GM12878 (cell line): ENCODE data around the gene RBM7. TPM values are rescaled to one million over a fixed set of nuclear protein-coding genes. Genes with fewer than 3 reads are reported as not detected.

Source experiments
- ATAC-seq: fragments of 200-7000 bp; cut with Tn5 transposase; 3 replicates; pipeline ENCODE4 v1.9.1; 2020; ENCODE audit warnings: mild to moderate bottlenecking, moderate library complexity
- BruUV-seq: library from RNA; stranded (reverse); fragments of 400-500 nt; replicated peaks from 2 replicates; lab custom pipeline; 2021; lab: Mats Ljungman, UMichigan
- CTCF ChIA-PET: fragments of 300-600 bp; sonication (Branson Sonifier 250); formaldehyde crosslinking; extraction: SDS; loops from one replicate; lab custom pipeline; 2021; ENCODE audit warnings: inconsistent platforms; lab: Yijun Ruan, JAX
- POLR2A ChIA-PET: fragments of 350-600 bp; formaldehyde crosslinking; extraction: SDS; loops from one replicate; lab custom pipeline; 2021; ENCODE audit warnings: inconsistent platforms; lab: Charles Lee
- RAD21 ChIA-PET: fragments of 300-600 bp; sonication (Branson Sonifier 250); formaldehyde crosslinking; loops from one replicate; lab custom pipeline; 2023; ENCODE audit warnings: antibody characterized with exemption; ENCODE audit not compliant: unreplicated experiment; lab: Charles Lee
- SMC1A ChIA-PET: fragments of 300-600 bp; sonication (Branson Sonifier 250); formaldehyde crosslinking; loops from one replicate; lab custom pipeline; 2023; ENCODE audit not compliant: unreplicated experiment, uncharacterized antibody; lab: Charles Lee
- DNase-seq: peaks from one replicate; pipeline ENCODE4 v3.0.0-alpha.2; 2011; ENCODE audit warnings: low read depth, low spot score
- FAIRE-seq: peaks from 3 replicates; lab custom pipeline; 2011; peaks lifted over from hg19 to GRCh38; lab: Jason Lieb, UNC
- H2AFZ ChIP-seq: 2 replicates; pipeline ENCODE4 v1.6.0; 2011; ENCODE audit warnings: low read depth, low read length, control low read depth; ENCODE audit not compliant: control insufficient read depth
- H3K27ac ChIP-seq: 2 replicates; pipeline ENCODE4 v1.5.1; 2011; ENCODE audit warnings: control low read depth; ENCODE audit not compliant: control insufficient read depth, insufficient read depth
- H3K27me3 ChIP-seq, 2 experiments: replicated peaks in 1 of 2; 2 replicates each; pipeline versions ENCODE4 v1.6.0 to v1.6.1; 2011; ENCODE audit warnings: low read length in 1 of 2; ENCODE audit not compliant: control insufficient read depth in 2 of 2, insufficient read depth in 2 of 2
- H3K36me3 ChIP-seq, 2 experiments: 2 replicates each; pipeline ENCODE4 v1.5.1; 2011; ENCODE audit warnings: low read length in 1 of 2; ENCODE audit not compliant: control insufficient read depth in 2 of 2, insufficient read depth in 2 of 2
- H3K4me1 ChIP-seq: 2 replicates; pipeline ENCODE4 v1.6.1; 2011; ENCODE audit warnings: mild to moderate bottlenecking, low read length, moderate library complexity, mixed read lengths; ENCODE audit not compliant: control insufficient read depth, insufficient read depth
- H3K4me2 ChIP-seq: 2 replicates; pipeline ENCODE4 v1.6.0; 2011; ENCODE audit warnings: control low read depth; ENCODE audit not compliant: control insufficient read depth, insufficient read depth
- H3K4me3 ChIP-seq: fragments of 200-600 bp; sonication (generic); 2 replicates; pipeline ENCODE4 v1.5.1; 2016
- H3K79me2 ChIP-seq: 2 replicates; pipeline ENCODE4 v1.6.0; 2011; ENCODE audit warnings: low read length; ENCODE audit not compliant: control insufficient read depth, insufficient read depth
- H3K9ac ChIP-seq: 2 replicates; pipeline ENCODE4 v1.8.0; 2011; ENCODE audit warnings: low read length, control low read depth, mixed read lengths; ENCODE audit not compliant: control insufficient read depth, insufficient read depth
- H3K9me3 ChIP-seq: replicated peaks from 3 replicates; pipeline ENCODE4 v1.5.1; 2011; ENCODE audit warnings: mild to moderate bottlenecking, low read length; ENCODE audit not compliant: control insufficient read depth, insufficient read depth
- H4K20me1 ChIP-seq: 2 replicates; pipeline ENCODE4 v1.6.0; 2011; ENCODE audit not compliant: control insufficient read depth, insufficient read depth
- BCL11A ChIP-seq: IDR thresholded peaks from 2 replicates; pipeline ENCODE4 v1.6.1; 2011; ENCODE audit warnings: low read depth, low read length
- CBFB ChIP-seq: IDR thresholded peaks from 2 replicates; pipeline ENCODE4 v1.6.1; 2016; ENCODE audit warnings: antibody characterized with exemption, low read depth
- CREM ChIP-seq: IDR thresholded peaks from 2 replicates; pipeline ENCODE4 v1.6.1; 2014; ENCODE audit warnings: antibody characterized with exemption, low read depth
- ZZZ3 ChIP-seq: IDR thresholded peaks from 2 replicates; pipeline ENCODE4 v1.6.1; 2011; ENCODE audit warnings: low read depth; ENCODE audit not compliant: control insufficient read depth, insufficient read length
- WGBS: methylation state at CpG from one replicate; pipeline ENCODE4 v1.1.6; 2016; ENCODE audit warnings: low lambda C conversion rate; ENCODE audit not compliant: insufficient replicate concordance, insufficient coverage; ENCODE audit errors: missing lambda C conversion rate; 5-methylcytosine and 5-hydroxymethylcytosine counted together
- in situ Hi-C: fragments of 300-500 bp; cut with MboI; formaldehyde crosslinking; loops from 9 replicates; pipeline ENCODE4 v1.14.3; 2018; ENCODE audit warnings: mixed read lengths
- intact Hi-C: fragments of 100-400 bp; cut with micrococcal nuclease; formaldehyde crosslinking; loops from one replicate; pipeline ENCODE4 v1.14.2; 2022; ENCODE audit not compliant: unreplicated experiment
- polyA plus RNA-seq, 11 experiments: library from polyadenylated mRNA; depleted of rRNA in 4 of 11; unstranded in 6 of 11; stranded (reverse) in 5 of 11; fragments of >200 nt; fragmentation: Nextera tagmentation in 4 of 11; fragmentation: Illumina TruSeq in 1 of 11; extraction: Ambion mirVana in 4 of 11; extraction: Trizol in 1 of 11; gene quantifications; 1 replicate in 1 of 11; 2 replicates in 10 of 11; pipeline versions ENCODE4 v1.2.1 to v1.2.3, GENCODE V29; 2011 to 2016; ENCODE audit warnings: inconsistent platforms in 2 of 11, missing spikeins in 2 of 11, low read depth in 1 of 11
- total RNA-seq, 4 experiments: library from RNA; depleted of rRNA in 3 of 4; stranded (reverse); fragments of >200 nt in 3 of 4; fragmentation: Illumina TruSeq in 1 of 4; extraction: Trizol in 1 of 4; gene quantifications; 2 replicates each; pipeline versions ENCODE4 v1.2.1 to v1.2.3, GENCODE V29; 2013 to 2021
- TF ChIP-seq, protein P1 (sequence below), 3 experiments: IDR thresholded peaks in 2 of 3; conservative IDR thresholded peaks in 1 of 3; 2 replicates each; pipeline ENCODE4 v1.5.1; 2011; ENCODE audit warnings: low read depth in 3 of 3, low read length in 3 of 3, mild to moderate bottlenecking in 3 of 3, control low read depth in 2 of 3, moderate library complexity in 2 of 3, inconsistent platforms in 1 of 3, mixed read lengths in 1 of 3; ENCODE audit not compliant: control insufficient read depth in 2 of 3, insufficient read depth in 1 of 3; ENCODE audit errors: extremely low read depth in 1 of 3
- TF ChIP-seq, protein P2 (sequence below): IDR thresholded peaks from 2 replicates; pipeline ENCODE4 v1.6.1; 2011; ENCODE audit warnings: mild to moderate bottlenecking, low read depth, low read length, moderate library complexity; ENCODE audit not compliant: insufficient replicate concordance

RBM7 gene
- total and polyA plus RNA-seq, 10 of the 15 experiments (the other 5 are each of a cell fraction or from before 2014, with no cell fraction given), result 17.0 to 46.2 (median 26.0) TPM

DNA sequence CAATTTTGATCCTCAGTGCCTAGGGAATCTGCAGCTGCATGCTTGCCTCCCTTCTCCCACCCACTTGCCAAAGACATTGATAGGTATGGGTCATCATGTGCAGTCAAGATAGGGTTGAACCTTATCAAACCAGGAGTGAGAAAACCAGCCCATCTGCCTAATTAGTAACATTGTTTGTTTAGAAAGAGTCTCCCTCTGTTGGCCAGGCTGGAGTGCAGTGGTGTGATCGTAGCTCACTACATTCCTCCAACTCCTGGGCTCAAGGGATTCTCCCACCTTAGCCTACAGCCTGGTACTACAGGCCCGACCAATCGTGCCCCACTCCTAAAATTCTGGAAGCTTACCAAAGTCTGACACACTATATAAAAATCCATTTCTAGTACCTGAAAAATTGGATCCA, 4.7 kb upstream of the RBM7 start:
- ATAC-seq (no peak), DNase-seq (no peak), FAIRE-seq (no peak)
- Histone ChIP-seq H3K4me2 (no peak overlapping the region), H3K27me3 (no peaks in the 10 kb centered on the region), H3K4me3 (no peak overlapping the region), H3K27ac (no peak overlapping the region)
- POLR2A ChIA-PET, result no interaction called here
- TF ChIP-seq, protein P1, sequence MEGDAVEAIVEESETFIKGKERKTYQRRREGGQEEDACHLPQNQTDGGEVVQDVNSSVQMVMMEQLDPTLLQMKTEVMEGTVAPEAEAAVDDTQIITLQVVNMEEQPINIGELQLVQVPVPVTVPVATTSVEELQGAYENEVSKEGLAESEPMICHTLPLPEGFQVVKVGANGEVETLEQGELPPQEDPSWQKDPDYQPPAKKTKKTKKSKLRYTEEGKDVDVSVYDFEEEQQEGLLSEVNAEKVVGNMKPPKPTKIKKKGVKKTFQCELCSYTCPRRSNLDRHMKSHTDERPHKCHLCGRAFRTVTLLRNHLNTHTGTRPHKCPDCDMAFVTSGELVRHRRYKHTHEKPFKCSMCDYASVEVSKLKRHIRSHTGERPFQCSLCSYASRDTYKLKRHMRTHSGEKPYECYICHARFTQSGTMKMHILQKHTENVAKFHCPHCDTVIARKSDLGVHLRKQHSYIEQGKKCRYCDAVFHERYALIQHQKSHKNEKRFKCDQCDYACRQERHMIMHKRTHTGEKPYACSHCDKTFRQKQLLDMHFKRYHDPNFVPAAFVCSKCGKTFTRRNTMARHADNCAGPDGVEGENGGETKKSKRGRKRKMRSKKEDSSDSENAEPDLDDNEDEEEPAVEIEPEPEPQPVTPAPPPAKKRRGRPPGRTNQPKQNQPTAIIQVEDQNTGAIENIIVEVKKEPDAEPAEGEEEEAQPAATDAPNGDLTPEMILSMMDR (IDR thresholded peaks at IDR 0.05 in 2 of 3, conservative IDR thresholded peaks at IDR 0.05 in 1 of 3; ENCODE audit: control insufficient read depth in 2 of 3, extremely low read depth in 1 of 3, insufficient read depth in 1 of 3, low read depth in 3 of 3, low read length in 3 of 3), result peak; percentile 21 to 38 (median 22); a peak in 3 of 6 replicates
- no peak for TF ChIP-seq CBFB
- no peak for TF ChIP-seq BCL11A
- TF ChIP-seq CREM, result no peak
- TF ChIP-seq, protein P2, sequence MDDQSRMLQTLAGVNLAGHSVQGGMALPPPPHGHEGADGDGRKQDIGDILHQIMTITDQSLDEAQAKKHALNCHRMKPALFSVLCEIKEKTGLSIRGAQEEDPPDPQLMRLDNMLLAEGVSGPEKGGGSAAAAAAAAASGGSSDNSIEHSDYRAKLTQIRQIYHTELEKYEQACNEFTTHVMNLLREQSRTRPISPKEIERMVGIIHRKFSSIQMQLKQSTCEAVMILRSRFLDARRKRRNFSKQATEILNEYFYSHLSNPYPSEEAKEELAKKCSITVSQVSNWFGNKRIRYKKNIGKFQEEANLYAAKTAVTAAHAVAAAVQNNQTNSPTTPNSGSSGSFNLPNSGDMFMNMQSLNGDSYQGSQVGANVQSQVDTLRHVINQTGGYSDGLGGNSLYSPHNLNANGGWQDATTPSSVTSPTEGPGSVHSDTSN, result no peak
- TF ChIP-seq ZZZ3, result no peak
- TF ChIP-seq, all 136 proteins: peak for 1
- Histone ChIP-seq H3K36me3 (no peaks in the 10 kb centered on the region), H4K20me1 (no peaks in the 10 kb centered on the region), H3K9ac (no peak overlapping the region), H2AFZ (no peak overlapping the region), H3K79me2 (peaks cover 19% of the 10 kb centered on the region), H3K4me1 (no peaks in the 10 kb centered on the region), H3K9me3 (no peaks in the 10 kb centered on the region)
- SMC1A ChIA-PET, result interaction anchor here (1.6 kb wide), 1 partner anchor 9 kb away, joined by 6 read pairs; no protein-coding TSS in a partner anchor
- BruUV-seq, result no TSS peak
- WGBS, result 18% methylated on average over 3 of the region's 3 CpGs
- in situ Hi-C loops (no loop called here), intact Hi-C loops (no loop called here)
- CTCF ChIA-PET, result interaction anchor here (1.2 to 1.5 kb wide), 3 partner anchors 9 to 49 kb away, joined by 3 to 4 read pairs (median 3); no protein-coding TSS in a partner anchor
- RAD21 ChIA-PET, result no interaction called here
